Body of pancreas (tissue), 4 donors: ENCODE data around the gene ARHGAP20.

Experiments used
- POLR2A ChIP-seq, 3 donors: fragments of 450-650 bp; IDR thresholded peaks; one replicate each; pipeline ENCODE4 v1.6.1; 2016; ENCODE audit warnings: antibody characterized with exemption in 3 of 3, mild to moderate bottlenecking in 2 of 3
- TF ChIP-seq, protein P1 (sequence below), 7 experiments: fragments of 450-650 bp in 4 of 7; fragments of 200-600 bp in 3 of 7; sonication (generic) in 3 of 7; IDR thresholded peaks; one replicate each; pipeline ENCODE4 v1.5.1; 2016 to 2019; ENCODE audit warnings: antibody characterized with exemption in 7 of 7

DNA sequence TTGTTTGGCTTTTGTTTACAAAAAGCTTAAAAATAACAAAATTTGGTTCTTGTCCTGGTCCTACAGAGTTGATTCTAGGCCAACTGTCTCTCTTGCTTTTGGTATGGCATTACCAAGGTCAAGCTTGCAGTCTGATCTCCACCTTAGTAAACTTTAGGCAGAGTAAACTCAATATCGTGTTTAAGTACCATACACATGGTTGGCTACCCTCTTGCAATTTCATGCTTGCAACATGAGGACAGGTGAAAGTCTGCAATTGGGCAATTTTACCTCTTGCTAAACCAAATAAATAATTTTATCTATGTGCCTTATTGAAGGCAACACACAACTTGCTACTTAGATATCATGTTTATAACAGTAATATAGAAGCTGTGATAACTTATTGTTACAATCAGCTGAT is 125.1 kb downstream of the ARHGAP20 start:
- TF ChIP-seq, protein P1, sequence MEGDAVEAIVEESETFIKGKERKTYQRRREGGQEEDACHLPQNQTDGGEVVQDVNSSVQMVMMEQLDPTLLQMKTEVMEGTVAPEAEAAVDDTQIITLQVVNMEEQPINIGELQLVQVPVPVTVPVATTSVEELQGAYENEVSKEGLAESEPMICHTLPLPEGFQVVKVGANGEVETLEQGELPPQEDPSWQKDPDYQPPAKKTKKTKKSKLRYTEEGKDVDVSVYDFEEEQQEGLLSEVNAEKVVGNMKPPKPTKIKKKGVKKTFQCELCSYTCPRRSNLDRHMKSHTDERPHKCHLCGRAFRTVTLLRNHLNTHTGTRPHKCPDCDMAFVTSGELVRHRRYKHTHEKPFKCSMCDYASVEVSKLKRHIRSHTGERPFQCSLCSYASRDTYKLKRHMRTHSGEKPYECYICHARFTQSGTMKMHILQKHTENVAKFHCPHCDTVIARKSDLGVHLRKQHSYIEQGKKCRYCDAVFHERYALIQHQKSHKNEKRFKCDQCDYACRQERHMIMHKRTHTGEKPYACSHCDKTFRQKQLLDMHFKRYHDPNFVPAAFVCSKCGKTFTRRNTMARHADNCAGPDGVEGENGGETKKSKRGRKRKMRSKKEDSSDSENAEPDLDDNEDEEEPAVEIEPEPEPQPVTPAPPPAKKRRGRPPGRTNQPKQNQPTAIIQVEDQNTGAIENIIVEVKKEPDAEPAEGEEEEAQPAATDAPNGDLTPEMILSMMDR (IDR thresholded peaks at IDR 0.05) = no peak
- no peak for TF ChIP-seq POLR2A (IDR thresholded peaks at IDR 0.05)
